Naive thymus-derived CD8-positive, alpha-beta T cell (primary cell): Measurements from ENCODE around the gene LYRM4. TPM values are rescaled to one million over a fixed set of nuclear protein-coding genes. Genes with fewer than 3 reads are reported as not detected.
"Not testable (repeated sequence)": the region's sequence is repeated elsewhere in the genome, so short reads cannot be mapped to it uniquely, and the experiment has no call there.

Experiments
- ATAC-seq, 2 donors: fragments of 150-1000 bp; cut with Tn5 transposase in 1 of 2; sonication (Bioruptor Pico), chemical (Tn5 transposase) in 1 of 2; 1 replicate in 1 of 2; 2 replicates in 1 of 2; pipeline ENCODE4 v1.10.0; 2021; ENCODE audit warnings: mild to moderate bottlenecking in 2 of 2, moderate library complexity in 2 of 2
- POLR2A ChIA-PET: fragments of 350-600 bp; sonication (Branson Sonifier 250); formaldehyde crosslinking; loops from one replicate; lab custom pipeline; 2021; ENCODE audit warnings: antibody characterized with exemption; lab: Charles Lee
- DNase-seq, 10 donors: peaks; one replicate each; pipeline versions ENCODE4 v3.0.0 to v3.0.0-alpha.2; 2020 to 2022
- H3K27ac Mint-ChIP-seq, 10 donors: one replicate each; pipeline ENCODE4 v1.8.0; 2020 to 2022; ENCODE audit warnings: mild to moderate bottlenecking in 10 of 10, mixed read lengths in 10 of 10, moderate library complexity in 4 of 10, inconsistent platforms in 1 of 10
- H3K27me3 Mint-ChIP-seq, 5 donors: one replicate each; pipeline ENCODE4 v1.8.0; 2021 to 2022; ENCODE audit warnings: mixed read lengths in 5 of 5
- H3K36me3 Mint-ChIP-seq, 3 donors: one replicate each; pipeline ENCODE4 v1.8.0; 2020 to 2022; ENCODE audit warnings: mixed read lengths in 3 of 3, mild to moderate bottlenecking in 2 of 3, inconsistent platforms in 1 of 3
- H3K4me1 Mint-ChIP-seq, 4 donors: one replicate each; pipeline ENCODE4 v1.8.0; 2021 to 2022; ENCODE audit warnings: mixed read lengths in 4 of 4
- H3K4me3 Mint-ChIP-seq, 10 donors: one replicate each; pipeline ENCODE4 v1.8.0; 2020 to 2022; ENCODE audit warnings: mild to moderate bottlenecking in 10 of 10, mixed read lengths in 10 of 10, moderate library complexity in 6 of 10, inconsistent platforms in 1 of 10
- H3K9me3 Mint-ChIP-seq, 9 donors: one replicate each; pipeline ENCODE4 v1.8.0; 2020 to 2022; ENCODE audit warnings: mixed read lengths in 9 of 9, mild to moderate bottlenecking in 3 of 9, inconsistent platforms in 1 of 9, moderate library complexity in 1 of 9
- polyA plus RNA-seq, 3 donors: library from polyadenylated mRNA; unstranded; fragments of 300-500 nt; fragmentation: Illumina TruSeq; gene quantifications; one replicate each; pipeline ENCODE4 v1.2.3, GENCODE V29; 2021
- total RNA-seq, 8 experiments: library from RNA in 2 of 8; stranded (reverse) in 2 of 8; gene quantifications; one replicate each; pipeline ENCODE4 v1.2.3 and lab custom pipeline; 2021 to 2026

Gene LYRM4
- total and polyA plus RNA-seq, 5 experiments from 2014 or later: 27.8 to 56.8 (median 52.3) TPM

- H3K4me1 Mint-ChIP-seq: peaks cover 0 to 5% (median 1%) of the 10 kb centered on the region in 4 donors
- H3K27me3 Mint-ChIP-seq: no peaks in the 10 kb centered on the region
- H3K4me3 Mint-ChIP-seq: no peak overlapping the region
- H3K27ac Mint-ChIP-seq: no peak overlapping the region
- ATAC-seq: no peak
- peaks cover 0 to 13% (median 4%) of the 10 kb centered on the region in 3 donors for H3K36me3 Mint-ChIP-seq
- POLR2A ChIA-PET: no interaction called here
- DNase-seq: no peak
- H3K9me3 Mint-ChIP-seq: no peaks in the 10 kb centered on the region
Observed at GRCh38 chr6:5125152-5126006, 135.4 kb downstream of the LYRM4 start.

GRCh38 chr6:5124526-5124925, 136.2 kb downstream of the LYRM4 start:
- Mint-ChIP-seq H3K36me3 (peaks cover 0 to 8% (median 3%) of the 10 kb centered on the region in 3 donors), H3K4me3 (no peak overlapping the region), H3K4me1 (peaks cover 0 to 5% (median 1%) of the 10 kb centered on the region in 4 donors), H3K27me3 (no peaks in the 10 kb centered on the region), H3K27ac (peak overlapping the region in 1 of 10 donors; percentile 24), H3K9me3 (no peaks in the 10 kb centered on the region)
- ATAC-seq (no peak), DNase-seq (no peak)
- POLR2A ChIA-PET: no interaction called here

- POLR2A ChIA-PET: no interaction called here
- ATAC-seq (no peak), DNase-seq (no peak)
- peaks cover 0 to 5% (median 0%) of the 10 kb centered on the region in 3 donors for H3K36me3 Mint-ChIP-seq
- no peaks in the 10 kb centered on the region for H3K27me3 Mint-ChIP-seq
- no peak overlapping the region for H3K27ac Mint-ChIP-seq
- peaks cover 0 to 3% (median 0%) of the 10 kb centered on the region in 4 donors for H3K4me1 Mint-ChIP-seq
- no peaks in the 10 kb centered on the region for H3K9me3 Mint-ChIP-seq
- no peak overlapping the region for H3K4me3 Mint-ChIP-seq
Observed at GRCh38 chr6:5123296-5124143, 137.2 kb downstream of the LYRM4 start.

- Mint-ChIP-seq H3K27ac (no peak overlapping the region), H3K4me3 (no peak overlapping the region), H3K27me3 (no peaks in the 10 kb centered on the region), H3K36me3 (peaks cover 0 to 5% (median 0%) of the 10 kb centered on the region in 3 donors), H3K9me3 (no peaks in the 10 kb centered on the region), H3K4me1 (no peaks in the 10 kb centered on the region)
- POLR2A ChIA-PET: no interaction called here
- ATAC-seq (no peak), DNase-seq (no peak)
Observed at GRCh38 chr6:5122504-5123112, 138.1 kb downstream of the LYRM4 start.

- H3K4me1 Mint-ChIP-seq: no peaks in the 10 kb centered on the region
- POLR2A ChIA-PET: no interaction called here
- H3K27me3 Mint-ChIP-seq: no peaks in the 10 kb centered on the region
- H3K27ac Mint-ChIP-seq: no peak overlapping the region
- ATAC-seq (no peak), DNase-seq (no peak)
- H3K4me3 Mint-ChIP-seq: no peak overlapping the region
- peaks cover 0 to 5% (median 2%) of the 10 kb centered on the region in 3 donors for H3K36me3 Mint-ChIP-seq
- H3K9me3 Mint-ChIP-seq: no peaks in the 10 kb centered on the region
Observed at GRCh38 chr6:5121956-5122355, 138.8 kb downstream of the LYRM4 start.

- Mint-ChIP-seq H3K4me1 (no peaks in the 10 kb centered on the region), H3K27me3 (no peaks in the 10 kb centered on the region), H3K36me3 (peaks cover 0 to 4% (median 2%) of the 10 kb centered on the region in 3 donors), H3K27ac (no peak overlapping the region), H3K9me3 (no peaks in the 10 kb centered on the region), H3K4me3 (no peak overlapping the region)
- POLR2A ChIA-PET: no interaction called here
- DNase-seq (no peak), ATAC-seq (no peak)
Observed at GRCh38 chr6:5121479-5121878, 139.3 kb downstream of the LYRM4 start.

- H3K4me3 Mint-ChIP-seq, H3K4me1 Mint-ChIP-seq, H3K27ac Mint-ChIP-seq, POLR2A ChIA-PET, ATAC-seq, DNase-seq, H3K9me3 Mint-ChIP-seq, H3K36me3 Mint-ChIP-seq, H3K27me3 Mint-ChIP-seq: not testable (repeated sequence)
Observed at GRCh38 chr6:5120543-5120942, 140.2 kb downstream of the LYRM4 start.

- H3K9me3 Mint-ChIP-seq: no peaks in the 10 kb centered on the region
- POLR2A ChIA-PET: interaction anchor here (0.7 kb wide), 1 partner anchor 20 kb away, joined by 3 read pairs; no protein-coding TSS in a partner anchor
- H3K27me3 Mint-ChIP-seq: no peaks in the 10 kb centered on the region
Observed at GRCh38 chr6:5120011-5120410, 140.7 kb downstream of the LYRM4 start.

GRCh38 chr6:5119090-5119951, 141.4 kb downstream of the LYRM4 start:
- no peak overlapping the region for H3K4me3 Mint-ChIP-seq
- no peaks in the 10 kb centered on the region for H3K27me3 Mint-ChIP-seq
- ATAC-seq (no peak), DNase-seq (no peak)
- peaks cover 0 to 4% (median 2%) of the 10 kb centered on the region in 3 donors for H3K36me3 Mint-ChIP-seq
- no peak overlapping the region for H3K27ac Mint-ChIP-seq
- no peaks in the 10 kb centered on the region for H3K9me3 Mint-ChIP-seq
- POLR2A ChIA-PET: interaction anchor here (0.7 kb wide), 1 partner anchor 21 kb away, joined by 3 read pairs; no protein-coding TSS in a partner anchor
- no peaks in the 10 kb centered on the region for H3K4me1 Mint-ChIP-seq

More at GRCh38 chr6:5120011-5120410, 140.7 kb downstream of the LYRM4 start:
- ATAC-seq (no peak), DNase-seq (no peak)
- Mint-ChIP-seq H3K27ac (no peak overlapping the region), H3K4me1 (no peaks in the 10 kb centered on the region), H3K36me3 (peaks cover 0 to 4% (median 2%) of the 10 kb centered on the region in 3 donors), H3K4me3 (no peak overlapping the region)

- ATAC-seq: no peak
- POLR2A ChIA-PET: no interaction called here
- Mint-ChIP-seq H3K36me3 (peaks cover 0 to 12% (median 10%) of the 10 kb centered on the region in 3 donors), H3K4me1 (no peaks in the 10 kb centered on the region), H3K4me3 (no peak overlapping the region), H3K27ac (no peak overlapping the region), H3K27me3 (no peaks in the 10 kb centered on the region), H3K9me3 (no peaks in the 10 kb centered on the region)
- no peak for DNase-seq
Observed at GRCh38 chr6:5116243-5116991, 144.3 kb downstream of the LYRM4 start.

- Mint-ChIP-seq H3K36me3 (peaks cover 0 to 18% (median 6%) of the 10 kb centered on the region in 3 donors), H3K4me1 (no peaks in the 10 kb centered on the region), H3K4me3 (no peak overlapping the region), H3K27me3 (no peaks in the 10 kb centered on the region), H3K9me3 (no peaks in the 10 kb centered on the region), H3K27ac (peak overlapping the region in 1 of 10 donors; percentile 9)
- DNase-seq (no peak), ATAC-seq (no peak)
- POLR2A ChIA-PET: no interaction called here
Observed at GRCh38 chr6:5115168-5115567, 145.6 kb downstream of the LYRM4 start.
